Kasumi-1 (cell line): ENCODE data around the gene MRPL50.
"Not testable (repeated sequence)": the region's sequence is repeated elsewhere in the genome, so short reads cannot be mapped to it uniquely, and the experiment has no call there.

ENCODE experiments used
- DNase-seq, 2 experiments: peaks; one replicate each; lab custom pipeline; 2025; lab: John Stamatoyannopoulos, UW

The MRPL50 gene

DNA sequence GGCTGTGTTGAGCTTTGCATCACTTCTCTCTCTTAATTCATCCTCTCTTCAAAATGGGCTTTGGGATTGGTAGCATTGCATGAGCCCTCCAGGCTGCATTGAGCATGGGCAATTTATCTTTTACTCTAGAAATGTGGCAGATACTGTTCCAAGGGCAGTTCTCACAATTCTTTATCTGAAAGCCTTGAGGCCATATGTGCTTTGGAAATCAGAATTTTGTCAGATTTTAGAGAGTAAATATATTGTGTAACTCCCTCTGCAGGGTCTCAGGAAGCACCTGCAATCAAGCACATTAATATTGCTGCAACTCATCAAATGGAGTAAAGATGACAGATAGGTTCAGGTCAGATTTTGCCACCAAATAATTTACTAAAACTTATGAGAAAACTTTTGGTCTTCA is 19.6 kb upstream of the MRPL50 start:
- DNase-seq, result no peak

DNA sequence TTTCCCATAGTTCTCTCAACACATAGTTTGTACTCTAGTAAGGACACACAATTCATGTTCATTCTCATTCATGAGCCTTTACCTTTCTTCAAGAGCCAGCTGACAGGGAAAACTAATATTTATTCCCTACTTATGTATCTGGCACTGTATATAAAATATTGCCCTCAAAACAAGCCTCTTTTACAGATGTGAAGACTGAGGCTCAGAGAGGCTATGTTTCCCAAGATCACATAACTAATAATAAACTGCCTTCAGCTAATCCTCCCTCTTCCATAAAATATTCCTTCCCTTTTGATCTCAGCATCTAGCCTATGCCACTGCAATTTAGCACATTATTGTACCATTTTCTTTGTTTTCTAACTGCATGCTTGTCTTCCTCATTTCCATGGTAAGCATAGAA is 19.0 kb upstream of the MRPL50 start:
- no peak for DNase-seq

- no peak for DNase-seq
Measured at GRCh38 chr9:101415578-101415977, 17.2 kb upstream of the MRPL50 start.

DNA sequence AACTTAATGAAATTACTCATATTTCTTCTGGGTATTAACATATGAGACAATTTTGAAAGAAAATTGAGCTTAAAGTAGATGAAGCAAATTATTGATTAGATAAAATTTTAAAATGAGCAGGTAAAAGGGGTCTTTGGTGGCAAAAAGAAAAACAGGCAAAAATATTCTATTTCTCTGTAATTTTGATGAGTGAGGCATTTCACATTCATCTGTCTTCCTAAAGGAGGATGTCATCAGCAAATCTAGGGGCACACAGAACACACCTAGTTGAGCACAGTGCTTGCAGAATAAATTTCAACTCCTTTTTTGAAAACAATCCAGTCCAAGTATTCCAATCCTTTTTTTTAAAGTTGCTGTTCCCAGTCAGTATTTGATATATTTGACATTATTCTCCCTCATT is 16.4 kb upstream of the MRPL50 start:
- DNase-seq, result no peak

DNA sequence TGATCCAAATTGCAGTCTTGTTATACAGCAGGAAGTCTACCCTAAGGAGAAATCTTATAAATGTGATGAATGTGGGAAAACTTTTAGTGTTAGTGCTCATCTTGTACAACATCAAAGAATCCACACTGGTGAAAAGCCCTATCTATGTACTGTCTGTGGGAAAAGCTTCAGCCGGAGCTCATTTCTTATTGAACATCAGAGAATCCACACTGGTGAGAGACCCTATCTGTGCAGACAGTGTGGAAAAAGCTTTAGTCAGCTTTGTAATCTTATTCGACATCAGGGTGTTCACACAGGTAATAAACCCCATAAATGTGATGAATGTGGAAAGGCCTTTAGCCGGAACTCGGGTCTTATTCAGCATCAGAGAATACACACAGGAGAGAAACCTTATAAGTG is 10.7 kb upstream of the MRPL50 start:
- DNase-seq, result no peak

DNA sequence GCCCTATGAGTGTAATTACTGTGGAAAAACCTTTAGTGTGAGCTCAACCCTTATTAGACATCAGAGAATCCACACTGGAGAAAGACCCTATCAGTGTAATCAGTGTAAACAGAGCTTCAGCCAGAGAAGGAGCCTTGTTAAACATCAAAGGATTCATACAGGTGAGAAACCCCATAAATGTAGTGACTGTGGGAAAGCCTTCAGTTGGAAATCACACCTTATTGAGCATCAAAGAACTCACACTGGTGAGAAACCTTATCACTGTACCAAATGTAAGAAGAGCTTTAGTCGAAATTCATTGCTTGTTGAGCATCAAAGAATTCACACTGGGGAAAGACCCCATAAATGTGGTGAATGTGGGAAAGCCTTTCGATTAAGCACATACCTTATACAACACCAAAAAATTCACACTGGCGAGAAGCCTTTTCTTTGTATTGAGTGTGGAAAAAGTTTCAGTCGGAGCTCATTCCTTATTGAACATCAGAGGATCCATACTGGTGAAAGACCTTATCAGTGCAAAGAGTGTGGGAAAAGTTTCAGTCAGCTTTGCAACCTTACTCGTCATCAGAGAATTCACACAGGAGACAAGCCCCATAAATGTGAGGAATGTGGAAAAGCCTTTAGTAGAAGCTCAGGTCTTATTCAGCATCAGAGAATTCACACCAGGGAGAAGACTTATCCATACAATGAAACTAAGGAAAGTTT is 10.1 kb upstream of the MRPL50 start:
- DNase-seq, result no peak

DNA sequence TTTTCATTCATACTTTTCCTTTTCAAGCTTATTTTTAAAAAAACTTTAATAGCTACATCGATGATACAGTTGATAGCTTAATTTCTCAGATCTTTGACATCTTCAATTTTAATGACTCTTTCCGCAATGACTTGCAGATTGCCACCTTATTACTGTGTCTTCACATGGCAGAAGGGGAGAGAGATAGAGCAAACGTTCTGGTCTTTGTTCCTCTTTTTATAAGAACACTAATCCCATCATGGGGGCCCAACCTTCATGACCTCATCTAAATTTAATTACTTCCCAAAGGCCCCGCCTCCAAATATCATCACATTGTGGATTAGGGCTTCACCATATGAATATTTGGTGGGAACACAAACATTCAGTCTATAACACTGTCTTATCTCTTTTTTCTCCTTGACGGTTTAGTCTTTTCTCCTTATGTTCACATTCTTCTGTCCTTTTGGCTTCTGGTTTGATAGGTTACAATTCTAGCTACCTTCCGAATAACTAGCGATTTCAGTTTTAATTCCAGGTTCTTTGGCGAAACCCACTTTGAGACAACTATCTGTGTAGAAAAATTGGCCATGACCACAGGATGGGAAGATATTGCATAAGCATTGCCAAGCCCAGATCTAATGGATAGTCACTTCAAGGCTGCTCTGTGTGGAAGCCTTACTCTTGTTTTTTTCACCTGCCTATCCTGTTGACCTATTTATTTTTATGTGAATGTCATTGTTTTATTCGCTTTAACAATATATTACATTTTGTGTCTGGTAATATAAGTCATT is 5.3 kb upstream of the MRPL50 start:
- peak in 1 of 2 experiments; percentile 12 for DNase-seq

GRCh38 chr9:101400120-101400519 is 1.7 kb upstream of the MRPL50 start:
- DNase-seq, result peak; percentile 13 to 22

DNA sequence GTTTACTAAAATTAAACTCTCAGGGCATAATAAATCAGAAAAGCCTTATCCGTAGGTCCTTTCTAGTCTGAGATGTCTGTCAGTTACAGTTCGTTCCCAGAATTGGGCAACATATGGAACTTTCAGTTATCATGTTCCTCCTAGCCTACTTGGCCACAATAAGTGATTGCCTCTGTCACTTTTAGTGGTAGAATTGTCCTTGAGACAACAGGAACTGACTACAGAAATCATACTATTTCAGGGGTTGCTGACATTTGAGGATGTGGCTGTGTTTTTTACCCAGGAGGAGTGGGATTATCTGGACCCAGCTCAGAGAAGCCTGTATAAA is 1.2 kb upstream of the MRPL50 start:
- peak in 1 of 2 experiments; percentile 19 for DNase-seq

GRCh38 chr9:101398930-101399642 is 668 bp upstream of the MRPL50 start:
- DNase-seq, result no peak

GRCh38 chr9:101397746-101398067 is 711 bp downstream of the MRPL50 start:
- DNase-seq, result peak in 1 of 2 experiments; percentile 20

DNA sequence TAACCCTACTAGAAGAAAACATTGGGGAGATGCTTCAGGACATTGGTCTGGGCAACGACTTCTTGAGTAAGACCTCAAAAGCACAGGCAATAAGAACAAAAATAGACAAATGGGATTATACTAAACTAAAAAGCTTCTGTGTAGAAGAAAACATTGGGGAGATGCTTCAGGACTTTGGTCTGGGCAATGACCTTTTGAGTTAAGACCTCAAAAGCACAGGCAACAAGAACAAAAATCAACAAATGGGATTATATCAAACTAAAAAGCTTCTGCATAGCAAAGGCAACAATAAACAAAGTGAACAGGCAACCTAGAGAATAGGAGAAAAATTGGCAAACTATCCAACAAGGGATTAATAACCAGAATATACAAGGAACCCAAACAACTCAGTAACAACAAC is 3.7 kb downstream of the MRPL50 start:
- DNase-seq, result no peak

- no peak for DNase-seq
Measured at GRCh38 chr9:101393135-101393534, 5.3 kb downstream of the MRPL50 start.

DNA sequence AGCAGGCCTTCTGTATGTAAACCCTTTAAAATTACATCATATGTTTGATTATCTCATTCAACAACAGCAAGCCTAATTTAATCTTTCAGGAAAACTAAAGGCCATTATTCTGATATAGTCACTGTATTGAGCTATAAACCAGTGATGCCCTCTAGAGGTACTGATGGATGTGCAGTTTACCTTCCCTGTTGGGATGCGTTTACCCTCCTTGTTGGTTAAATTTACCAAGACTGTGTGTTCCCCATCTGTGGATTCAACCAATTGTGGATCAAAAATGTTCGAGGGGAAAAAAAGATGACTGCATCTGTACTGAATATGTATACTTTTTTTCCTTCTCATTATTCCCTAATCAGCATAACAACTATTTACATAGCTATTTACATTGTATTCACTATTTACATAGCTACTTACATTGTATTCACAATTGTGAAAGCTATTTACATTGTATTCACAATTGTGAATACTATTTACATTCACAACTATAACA is 9.9 kb downstream of the MRPL50 start:
- DNase-seq, result peak in 1 of 2 experiments; percentile 41

GRCh38 chr9:101387871-101388506 is 10.4 kb downstream of the MRPL50 start:
- peak; percentile 45 to 71 for DNase-seq

DNA sequence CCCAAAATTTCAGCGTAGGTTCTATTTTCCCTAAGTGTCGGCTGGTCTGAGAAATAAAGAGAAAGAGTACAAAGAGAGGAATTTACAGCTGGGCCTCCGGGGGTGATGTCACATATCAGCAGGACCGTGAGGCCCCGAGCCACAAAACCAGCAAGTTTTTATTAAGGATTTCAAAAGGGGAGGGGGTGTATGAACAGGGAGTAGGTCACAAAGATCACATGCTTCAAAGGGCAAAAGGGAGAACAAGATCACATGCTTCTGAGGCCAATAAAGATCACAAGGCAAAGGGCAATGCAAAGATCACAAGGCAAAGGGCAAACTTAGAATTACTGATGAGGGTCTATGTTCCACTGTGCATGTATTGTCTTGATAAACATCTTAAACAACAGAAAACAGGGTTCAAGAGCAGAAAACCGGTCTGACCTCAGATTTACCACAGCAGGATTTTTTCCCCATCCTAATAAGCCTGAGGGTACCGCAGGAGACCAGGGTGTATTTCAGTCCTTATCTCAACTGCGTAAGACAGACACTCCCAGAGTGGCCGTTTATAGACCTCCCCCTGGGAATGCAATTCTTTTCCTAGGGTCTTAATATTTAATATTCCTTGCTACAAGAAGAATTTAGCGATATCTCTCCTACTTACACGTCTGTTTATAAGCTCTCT is 13.4 kb downstream of the MRPL50 start, which contains the start of gene BAAT:
BAAT (minus strand) TSS at position 134 of the 664 bp plus-strand sequence. CDS start 13,602 bp downstream, outside the sequence.
- DNase-seq, result not testable (repeated sequence)

GRCh38 chr9:101383361-101383760 is 15.1 kb downstream of the MRPL50 start:
- no peak for DNase-seq

- no peak for DNase-seq
Measured at GRCh38 chr9:101381833-101382342, 16.5 kb downstream of the MRPL50 start.

DNA sequence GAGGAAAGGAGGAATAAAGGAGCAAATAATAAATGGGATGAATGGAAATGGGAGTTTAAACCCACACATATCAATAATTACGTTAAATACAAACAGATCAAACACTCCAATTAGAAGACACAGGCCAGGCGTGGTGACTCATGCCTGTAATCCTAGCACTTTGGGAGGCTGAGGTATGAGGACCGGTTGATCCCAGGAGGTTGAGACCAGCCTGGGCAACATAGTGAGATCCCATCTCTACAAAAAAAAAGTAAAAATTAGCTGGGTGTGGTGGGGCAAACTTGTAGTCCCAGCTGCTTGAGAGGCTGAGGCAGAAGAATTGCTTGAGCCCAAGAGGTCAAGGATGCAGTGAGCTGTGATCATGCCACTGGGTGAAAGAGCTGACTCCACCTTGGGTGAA is 17.3 kb downstream of the MRPL50 start:
- no peak for DNase-seq

GRCh38 chr9:101380295-101380694 is 18.1 kb downstream of the MRPL50 start:
- no peak for DNase-seq

GRCh38 chr9:101376111-101376848 is 22.1 kb downstream of the MRPL50 start:
- DNase-seq, result no peak
